Measurements from ENCODE around the gene ABTB2.

The ABTB2 gene

GRCh38 chr11:34278693-34279297, 79.0 kb downstream of the ABTB2 start:
- no peak for DNase-seq

GRCh38 chr11:34278175-34278574, 79.6 kb downstream of the ABTB2 start:
- no peak for DNase-seq

- no peak for DNase-seq
Observed at GRCh38 chr11:34277171-34277570, 80.6 kb downstream of the ABTB2 start.

- DNase-seq, result no peak
Observed at GRCh38 chr11:34276352-34276864, 81.4 kb downstream of the ABTB2 start.

- no peak for DNase-seq
Observed at GRCh38 chr11:34275486-34275885, 82.3 kb downstream of the ABTB2 start.

- DNase-seq, result no peak
Observed at GRCh38 chr11:34274712-34275398, 83.0 kb downstream of the ABTB2 start.

GRCh38 chr11:34273099-34273498, 84.7 kb downstream of the ABTB2 start:
- no peak for DNase-seq

GRCh38 chr11:34271727-34272126, 86.1 kb downstream of the ABTB2 start:
- no peak for DNase-seq

- DNase-seq, result no peak
Observed at GRCh38 chr11:34270711-34271110, 87.1 kb downstream of the ABTB2 start.

GRCh38 chr11:34269694-34270245, 88.0 kb downstream of the ABTB2 start:
- DNase-seq, result no peak

GRCh38 chr11:34268906-34269430, 88.8 kb downstream of the ABTB2 start:
- no peak for DNase-seq

GRCh38 chr11:34267417-34267816, 90.4 kb downstream of the ABTB2 start:
- DNase-seq, result no peak

GRCh38 chr11:34267013-34267412, 90.8 kb downstream of the ABTB2 start:
- DNase-seq, result no peak

GRCh38 chr11:34266090-34266912, 91.5 kb downstream of the ABTB2 start:
- DNase-seq, result no peak

- no peak for DNase-seq
Observed at GRCh38 chr11:34264303-34265110, 93.3 kb downstream of the ABTB2 start.

- DNase-seq, result no peak
Observed at GRCh38 chr11:34263441-34264091, 94.2 kb downstream of the ABTB2 start.

- no peak for DNase-seq
Observed at GRCh38 chr11:34262531-34263081, 95.2 kb downstream of the ABTB2 start.

GRCh38 chr11:34261820-34262219, 96.0 kb downstream of the ABTB2 start:
- no peak for DNase-seq

GRCh38 chr11:34261095-34261494, 96.7 kb downstream of the ABTB2 start:
- DNase-seq, result no peak

GRCh38 chr11:34260072-34260575, 97.7 kb downstream of the ABTB2 start:
- DNase-seq, result no peak

GRCh38 chr11:34259087-34259486, 98.7 kb downstream of the ABTB2 start:
- no peak for DNase-seq

Measured in T-helper 1 cell (primary cell).